Left ventricle myocardium inferior (tissue), 1 donor: ENCODE measurements around the gene SEH1L. TPM values are rescaled to one million over a fixed set of nuclear protein-coding genes. Genes with fewer than 3 reads are reported as not detected.
"Not testable (repeated sequence)": the region's sequence is repeated elsewhere in the genome, so short reads cannot be mapped to it uniquely, and the experiment has no call there.

Source experiments
- DNase-seq: peaks from one replicate; pipeline ENCODE4 v3.0.0-alpha.2; 2020
- H3K27ac ChIP-seq: fragments of 200-600 bp; replicated peaks from 2 replicates; pipeline ENCODE4 v1.8.0; 2021
- H3K27me3 ChIP-seq: fragments of 200-600 bp; 2 replicates; pipeline ENCODE4 v1.8.0; 2021; ENCODE audit warnings: low read depth
- H3K36me3 ChIP-seq: fragments of 200-600 bp; 2 replicates; pipeline ENCODE4 v1.8.0; 2021
- H3K4me1 ChIP-seq: fragments of 200-600 bp; 2 replicates; pipeline ENCODE4 v1.8.0; 2021
- H3K4me3 ChIP-seq: fragments of 200-600 bp; 2 replicates; pipeline ENCODE4 v1.8.0; 2021; ENCODE audit warnings: mild to moderate bottlenecking, moderate library complexity
- H3K9me3 ChIP-seq: fragments of 200-600 bp; replicated peaks from 2 replicates; pipeline ENCODE4 v1.8.0; 2021
- CTCF ChIP-seq: fragments of 200-600 bp; IDR thresholded peaks from 2 replicates; pipeline ENCODE4 v1.8.0; 2021; ENCODE audit warnings: antibody characterized with exemption, mild to moderate bottlenecking, borderline replicate concordance
- intact Hi-C: fragments of 100-400 bp; cut with micrococcal nuclease; formaldehyde crosslinking; loops from one replicate; pipeline ENCODE4 v1.11.0; 2022
- total RNA-seq: library from RNA; stranded (reverse); fragmentation: NEBNext Ultra II Directional; extraction: Animal tissue kit (Norgen Biotek cat#: 25700); gene quantifications from one replicate; pipeline ENCODE4 v1.2.1, GENCODE V29; 2021
- donor health status: DM: no; HTN: yes; CAD: no; lungs with severe emphysema.

The SEH1L gene
- total RNA-seq, 1 donor from 2014 or later = 18.1 TPM

GRCh38 chr18:12995952-12996477, 48.2 kb downstream of the SEH1L start:
- Histone ChIP-seq H3K4me3 (no peak overlapping the region), H3K4me1 (peaks cover 55% of the 10 kb centered on the region), H3K27ac (no peak overlapping the region), H3K27me3 (no peaks in the 10 kb centered on the region), H3K36me3 (peaks cover 10% of the 10 kb centered on the region), H3K9me3 (no peaks in the 10 kb centered on the region)
- DNase-seq = no peak
- intact Hi-C loops = no loop called here
- no peak for TF ChIP-seq CTCF

GRCh38 chr18:12996661-12997292, 49.0 kb downstream of the SEH1L start:
- no peaks in the 10 kb centered on the region for H3K9me3 ChIP-seq
- intact Hi-C loops = no loop called here
- DNase-seq = no peak
- TF ChIP-seq CTCF = no peak
- peaks cover 50% of the 10 kb centered on the region for H3K4me1 ChIP-seq
- H3K4me3 ChIP-seq = no peak overlapping the region
- no peaks in the 10 kb centered on the region for H3K27me3 ChIP-seq
- no peak overlapping the region for H3K27ac ChIP-seq
- peaks cover 17% of the 10 kb centered on the region for H3K36me3 ChIP-seq

- DNase-seq, H3K27me3 ChIP-seq, intact Hi-C loops, H3K27ac ChIP-seq, H3K9me3 ChIP-seq, H3K4me3 ChIP-seq: not testable (repeated sequence)
- H3K36me3 ChIP-seq = peaks cover 23% of the 10 kb centered on the region
- H3K4me1 ChIP-seq = peaks cover 44% of the 10 kb centered on the region
Observed at GRCh38 chr18:12997330-12997729, 49.5 kb downstream of the SEH1L start.

- no peak for TF ChIP-seq CTCF
- intact Hi-C loops = no loop called here
- no peaks in the 10 kb centered on the region for H3K27me3 ChIP-seq
- DNase-seq = no peak
- H3K27ac ChIP-seq = no peak overlapping the region
- H3K4me1 ChIP-seq = peaks cover 36% of the 10 kb centered on the region
- peaks cover 23% of the 10 kb centered on the region for H3K36me3 ChIP-seq
- no peaks in the 10 kb centered on the region for H3K9me3 ChIP-seq
- no peak overlapping the region for H3K4me3 ChIP-seq
Observed at GRCh38 chr18:12998332-12999060, 50.7 kb downstream of the SEH1L start.

- Histone ChIP-seq H3K27me3 (no peaks in the 10 kb centered on the region), H3K27ac (no peak overlapping the region), H3K36me3 (peaks cover 26% of the 10 kb centered on the region), H3K9me3 (no peaks in the 10 kb centered on the region), H3K4me1 (peaks cover 23% of the 10 kb centered on the region), H3K4me3 (no peak overlapping the region)
- intact Hi-C loops = loop anchor here (2.0 to 10.0 kb wide), 2 partner anchors 17 to 151 kb away; no protein-coding TSS in a partner anchor
- peak; percentile 60 for TF ChIP-seq CTCF
- DNase-seq = no peak
Observed at GRCh38 chr18:13003466-13003896, 55.7 kb downstream of the SEH1L start.

- Histone ChIP-seq H3K27me3 (no peaks in the 10 kb centered on the region), H3K27ac (no peak overlapping the region), H3K9me3 (no peaks in the 10 kb centered on the region), H3K36me3 (peaks cover 35% of the 10 kb centered on the region), H3K4me3 (no peak overlapping the region), H3K4me1 (peaks cover 20% of the 10 kb centered on the region)
- intact Hi-C loops = loop anchor here (10.0 kb wide), 1 partner anchor 150 kb away; no protein-coding TSS in a partner anchor
- no peak for DNase-seq
- no peak for TF ChIP-seq CTCF
Observed at GRCh38 chr18:13004396-13004795, 56.6 kb downstream of the SEH1L start.
